ENCODE results near the gene ARHGAP15. TPM values are rescaled to one million over a fixed set of nuclear protein-coding genes. Genes with fewer than 3 reads are reported as not detected.

ARHGAP15 gene
- total RNA-seq, 1 donor from 2014 or later, result 7.0 TPM

- peaks cover 12% of the 10 kb centered on the region for H3K4me1 ChIP-seq
- H3K9me3 ChIP-seq (replicated peaks), result no peaks in the 10 kb centered on the region
- no peaks in the 10 kb centered on the region for H3K27me3 ChIP-seq (ENCODE audit: low read depth)
- no peak overlapping the region for H3K27ac ChIP-seq (replicated peaks)
- no peak for TF ChIP-seq CTCF (IDR thresholded peaks at IDR 0.05; ENCODE audit: borderline replicate concordance)
- intact Hi-C loops (cut with micrococcal nuclease), result no loop called here
- no peaks in the 10 kb centered on the region for H3K36me3 ChIP-seq
- no peak for DNase-seq
- H3K4me3 ChIP-seq, result no peak overlapping the region
Observed at GRCh38 chr2:143718745-143719144, 589.5 kb downstream of the ARHGAP15 start.

- H3K4me3 ChIP-seq, result no peak overlapping the region
- DNase-seq, result no peak
- no peaks in the 10 kb centered on the region for H3K27me3 ChIP-seq (ENCODE audit: low read depth)
- TF ChIP-seq CTCF (IDR thresholded peaks at IDR 0.05; ENCODE audit: borderline replicate concordance), result no peak
- no peak overlapping the region for H3K27ac ChIP-seq (replicated peaks)
- intact Hi-C loops (cut with micrococcal nuclease), result no loop called here
- no peaks in the 10 kb centered on the region for H3K9me3 ChIP-seq (replicated peaks)
- no peaks in the 10 kb centered on the region for H3K36me3 ChIP-seq
- peaks cover 12% of the 10 kb centered on the region for H3K4me1 ChIP-seq
Observed at GRCh38 chr2:143719406-143719805, 590.2 kb downstream of the ARHGAP15 start.

GRCh38 chr2:143720095-143720664, 591.0 kb downstream of the ARHGAP15 start:
- Histone ChIP-seq H3K9me3 (replicated peaks) (no peaks in the 10 kb centered on the region), H3K36me3 (no peaks in the 10 kb centered on the region), H3K4me1 (peaks cover 12% of the 10 kb centered on the region), H3K27me3 (ENCODE audit: low read depth) (no peaks in the 10 kb centered on the region), H3K4me3 (no peak overlapping the region), H3K27ac (replicated peaks) (no peak overlapping the region)
- intact Hi-C loops (cut with micrococcal nuclease), result no loop called here
- no peak for TF ChIP-seq CTCF (IDR thresholded peaks at IDR 0.05; ENCODE audit: borderline replicate concordance)
- DNase-seq, result no peak

GRCh38 chr2:143725400-143725799, 596.2 kb downstream of the ARHGAP15 start:
- Histone ChIP-seq H3K27me3 (ENCODE audit: low read depth) (no peaks in the 10 kb centered on the region), H3K9me3 (replicated peaks) (no peaks in the 10 kb centered on the region), H3K4me3 (no peak overlapping the region), H3K27ac (replicated peaks) (no peak overlapping the region), H3K4me1 (no peaks in the 10 kb centered on the region), H3K36me3 (no peaks in the 10 kb centered on the region)
- no peak for TF ChIP-seq CTCF (IDR thresholded peaks at IDR 0.05; ENCODE audit: borderline replicate concordance)
- intact Hi-C loops (cut with micrococcal nuclease), result no loop called here
- no peak for DNase-seq

GRCh38 chr2:143726151-143726845, 597.1 kb downstream of the ARHGAP15 start:
- H3K4me1 ChIP-seq, result no peaks in the 10 kb centered on the region
- DNase-seq, result no peak
- no peak overlapping the region for H3K4me3 ChIP-seq
- intact Hi-C loops (cut with micrococcal nuclease), result no loop called here
- no peaks in the 10 kb centered on the region for H3K36me3 ChIP-seq
- H3K9me3 ChIP-seq (replicated peaks), result no peaks in the 10 kb centered on the region
- H3K27me3 ChIP-seq (ENCODE audit: low read depth), result no peaks in the 10 kb centered on the region
- no peak for TF ChIP-seq CTCF (IDR thresholded peaks at IDR 0.05; ENCODE audit: borderline replicate concordance)
- no peak overlapping the region for H3K27ac ChIP-seq (replicated peaks)
